Tibial nerve (tissue), 3 donors: ENCODE measurements around the gene JAK1.

ENCODE experiments used
- POLR2A ChIP-seq, 2 donors: fragments of 450-650 bp; IDR thresholded peaks; one replicate each; pipeline ENCODE4 v1.6.1; 2017; ENCODE audit warnings: antibody characterized with exemption in 2 of 2, mild to moderate bottlenecking in 2 of 2, moderate library complexity in 2 of 2
- TF ChIP-seq, protein P1 (sequence below), 5 experiments: fragments of 200-600 bp in 3 of 5; fragments of 450-650 bp in 2 of 5; sonication (generic) in 3 of 5; IDR thresholded peaks; one replicate each; pipeline ENCODE4 v1.5.1; 2016 to 2019; ENCODE audit warnings: antibody characterized with exemption in 5 of 5, mild to moderate bottlenecking in 3 of 5, moderate library complexity in 2 of 5

DNA sequence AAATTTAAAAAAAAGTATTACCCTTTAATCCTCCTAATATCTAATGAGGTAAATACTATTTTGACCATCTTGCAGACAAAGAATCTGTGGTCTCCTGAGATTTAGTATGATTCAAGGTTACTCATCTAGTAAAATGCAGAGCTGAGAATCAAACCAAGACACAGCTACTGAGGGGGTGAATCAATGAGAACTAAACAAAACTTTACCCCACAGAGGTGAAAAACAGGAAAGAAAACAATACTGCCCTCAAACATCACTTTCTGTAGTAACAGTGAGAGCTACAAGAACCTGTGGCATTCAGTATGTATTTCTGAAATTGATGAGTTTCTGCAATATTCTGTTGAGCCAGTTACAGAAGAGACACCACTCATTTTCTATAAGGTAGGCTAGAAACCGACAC is 85.1 kb downstream of the JAK1 start:
- TF ChIP-seq, protein P1, sequence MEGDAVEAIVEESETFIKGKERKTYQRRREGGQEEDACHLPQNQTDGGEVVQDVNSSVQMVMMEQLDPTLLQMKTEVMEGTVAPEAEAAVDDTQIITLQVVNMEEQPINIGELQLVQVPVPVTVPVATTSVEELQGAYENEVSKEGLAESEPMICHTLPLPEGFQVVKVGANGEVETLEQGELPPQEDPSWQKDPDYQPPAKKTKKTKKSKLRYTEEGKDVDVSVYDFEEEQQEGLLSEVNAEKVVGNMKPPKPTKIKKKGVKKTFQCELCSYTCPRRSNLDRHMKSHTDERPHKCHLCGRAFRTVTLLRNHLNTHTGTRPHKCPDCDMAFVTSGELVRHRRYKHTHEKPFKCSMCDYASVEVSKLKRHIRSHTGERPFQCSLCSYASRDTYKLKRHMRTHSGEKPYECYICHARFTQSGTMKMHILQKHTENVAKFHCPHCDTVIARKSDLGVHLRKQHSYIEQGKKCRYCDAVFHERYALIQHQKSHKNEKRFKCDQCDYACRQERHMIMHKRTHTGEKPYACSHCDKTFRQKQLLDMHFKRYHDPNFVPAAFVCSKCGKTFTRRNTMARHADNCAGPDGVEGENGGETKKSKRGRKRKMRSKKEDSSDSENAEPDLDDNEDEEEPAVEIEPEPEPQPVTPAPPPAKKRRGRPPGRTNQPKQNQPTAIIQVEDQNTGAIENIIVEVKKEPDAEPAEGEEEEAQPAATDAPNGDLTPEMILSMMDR (IDR thresholded peaks at IDR 0.05), result no peak
- TF ChIP-seq POLR2A (IDR thresholded peaks at IDR 0.05), result no peak
